ENCODE data around the gene CDC7.
"Not testable (repeated sequence)": the region's sequence is repeated elsewhere in the genome, so short reads cannot be mapped to it uniquely, and the experiment has no call there.

The CDC7 gene

DNA sequence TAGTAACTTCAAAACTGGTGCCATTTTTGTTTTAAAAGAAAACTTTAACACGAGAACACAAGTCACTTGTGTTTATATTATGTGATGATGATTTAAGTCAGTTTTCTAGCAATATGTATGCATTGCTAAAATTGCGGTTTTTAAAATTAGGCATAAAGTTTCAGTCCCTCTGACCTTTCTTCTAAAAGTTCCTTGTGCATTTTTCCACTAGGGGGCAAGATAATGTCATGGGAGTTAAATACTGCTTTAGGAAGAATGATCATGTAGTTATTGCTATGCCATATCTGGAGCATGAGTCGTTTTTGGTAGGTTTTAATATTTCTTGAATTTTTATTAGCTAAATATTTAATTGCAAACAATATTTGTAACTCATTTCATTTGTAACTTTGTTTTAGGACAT is 10.7 kb downstream of the CDC7 start:
- DNase-seq (ENCODE audit: low read depth) = peak; percentile 58

DNA sequence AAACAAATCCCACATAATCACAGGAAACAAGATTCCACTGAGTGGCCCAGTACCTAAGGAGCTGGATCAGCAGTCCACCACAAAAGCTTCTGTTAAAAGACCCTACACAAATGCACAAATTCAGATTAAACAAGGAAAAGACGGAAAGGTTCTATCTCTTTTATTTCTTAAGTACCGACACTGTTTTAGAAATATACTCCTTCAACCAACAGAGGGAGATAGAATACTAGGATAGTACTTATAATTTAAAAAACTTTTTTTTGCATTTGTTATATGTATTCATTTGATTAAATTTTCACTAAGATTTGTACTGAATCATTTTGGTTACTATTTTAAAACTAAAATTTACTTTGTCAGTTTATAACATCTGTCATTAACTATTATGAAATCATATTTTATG is 12.5 kb downstream of the CDC7 start:
- DNase-seq (ENCODE audit: low read depth) = no peak

DNA sequence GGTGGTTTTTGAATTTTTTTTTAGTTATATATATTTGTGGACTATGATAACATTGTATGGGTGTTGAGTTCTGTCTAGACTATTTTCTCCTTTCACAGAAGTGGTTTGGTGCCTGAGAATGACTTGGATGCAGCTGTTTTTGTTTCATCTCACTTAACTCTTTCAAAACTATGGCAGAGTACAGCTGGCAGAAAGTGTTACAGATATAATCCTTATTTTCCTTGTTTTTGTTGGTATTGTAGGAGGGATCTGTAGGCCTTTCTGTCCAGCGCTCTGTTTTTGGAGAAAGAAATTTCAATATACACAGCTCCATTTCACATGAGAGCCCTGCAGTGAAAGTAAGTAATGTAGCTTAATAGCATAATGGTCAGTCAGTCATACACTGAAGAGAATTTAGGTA is 13.1 kb downstream of the CDC7 start:
- no peak for DNase-seq (ENCODE audit: low read depth)

DNA sequence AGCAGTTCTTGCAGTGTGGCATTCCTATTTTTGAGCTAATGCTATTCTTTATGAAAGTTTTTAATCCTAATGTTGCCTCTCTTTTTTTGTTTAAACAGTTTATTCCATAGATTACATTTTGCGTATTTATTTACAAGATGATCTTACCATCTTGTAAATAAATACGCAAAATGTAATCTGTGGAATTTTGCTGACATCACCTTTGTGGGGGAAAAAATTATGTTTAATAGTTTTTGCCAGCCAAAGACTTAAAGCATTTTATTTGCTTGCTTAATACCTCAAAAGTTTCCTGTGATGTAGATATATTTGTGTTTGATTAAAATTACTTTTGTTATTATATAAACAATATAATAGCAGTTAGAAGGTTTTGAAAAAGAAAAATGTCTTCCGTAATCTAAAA is 15.3 kb downstream of the CDC7 start:
- no peak for DNase-seq (ENCODE audit: low read depth)

DNA sequence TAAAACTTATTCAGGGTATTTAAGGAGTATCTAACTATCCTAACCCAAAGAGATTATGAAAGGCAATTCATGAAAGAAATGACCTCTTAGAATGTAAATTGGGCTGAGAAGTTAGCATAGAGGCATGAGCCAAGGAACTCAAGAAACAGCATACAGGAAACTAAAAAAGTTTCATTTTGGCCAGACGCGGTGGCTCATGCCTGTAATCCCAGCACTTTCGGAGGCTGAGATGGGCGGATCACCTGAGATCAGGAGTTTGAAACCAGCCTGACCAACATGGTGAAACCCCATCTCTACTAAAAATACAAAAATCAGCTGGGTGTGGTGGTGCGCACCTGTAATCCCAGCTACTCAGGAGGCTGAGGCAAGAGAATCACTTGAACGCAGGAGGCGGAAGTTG is 16.0 kb downstream of the CDC7 start:
- DNase-seq (ENCODE audit: low read depth) = not testable (repeated sequence)

DNA sequence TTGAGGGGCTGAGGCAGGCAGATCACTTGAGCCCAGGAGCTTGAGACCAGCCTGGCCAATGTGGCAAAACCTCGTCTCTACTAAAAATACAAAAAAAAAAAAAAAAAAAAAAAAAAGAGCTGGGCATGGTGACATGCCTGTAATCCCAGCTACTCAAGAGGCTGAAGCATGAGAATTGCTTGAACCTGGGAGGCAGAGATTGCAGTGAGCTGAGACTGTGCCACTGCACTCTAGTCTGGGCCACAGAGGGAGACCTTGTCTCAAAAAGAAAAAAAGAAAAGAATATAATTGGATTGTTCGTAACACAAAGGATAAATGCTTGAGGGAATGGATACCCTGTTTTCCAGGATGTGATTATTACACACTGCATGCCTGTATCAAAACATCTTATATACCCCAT is 18.5 kb downstream of the CDC7 start:
- DNase-seq (ENCODE audit: low read depth) = not testable (repeated sequence)

DNA sequence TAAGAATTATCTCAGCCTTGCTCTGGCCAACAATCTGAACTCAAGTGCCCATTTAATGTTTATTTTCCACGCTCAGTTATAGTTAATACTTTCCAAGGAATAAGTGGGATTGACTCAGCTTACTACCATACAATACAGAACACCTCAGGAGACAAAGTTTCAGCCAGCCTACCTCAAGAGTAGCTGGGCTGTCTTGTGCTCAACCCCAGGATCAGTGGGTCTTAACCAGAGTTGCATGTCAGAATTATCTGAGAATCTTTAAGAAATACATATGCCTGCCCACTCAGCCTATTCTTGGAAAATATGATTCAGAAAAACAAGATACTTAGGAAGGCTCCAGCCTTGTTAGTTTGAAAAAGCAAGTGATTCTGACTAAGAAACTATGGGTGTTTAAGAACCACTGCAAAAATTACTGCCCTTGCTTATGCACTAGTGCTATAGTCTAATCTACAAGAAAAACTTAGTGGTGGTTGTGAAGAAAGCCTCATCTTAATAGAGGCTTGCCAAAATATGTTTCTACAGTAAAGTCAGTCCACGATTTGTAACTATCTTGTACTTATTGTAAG is 20.4 kb downstream of the CDC7 start:
- DNase-seq (ENCODE audit: low read depth) = no peak

DNA sequence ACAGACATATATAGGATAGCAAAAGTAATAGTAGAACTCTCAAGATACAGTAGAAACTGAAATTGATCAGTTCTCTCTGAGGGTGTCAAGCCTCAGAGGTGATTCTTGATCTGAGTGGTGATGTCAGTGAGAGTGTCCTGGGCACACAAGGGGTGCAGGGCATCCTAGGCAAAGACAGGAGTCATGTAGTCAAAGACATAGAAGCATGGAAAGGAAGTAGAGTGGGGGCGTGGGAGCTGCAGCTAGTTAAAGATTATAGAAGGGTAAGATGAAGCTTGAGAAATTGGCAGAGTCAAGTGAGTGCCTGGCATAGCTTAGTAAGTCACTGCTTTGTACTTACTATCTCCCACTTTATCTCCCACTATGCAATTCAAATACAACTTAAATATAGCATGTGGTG is 22.8 kb downstream of the CDC7 start:
- no peak for DNase-seq (ENCODE audit: low read depth)

DNA sequence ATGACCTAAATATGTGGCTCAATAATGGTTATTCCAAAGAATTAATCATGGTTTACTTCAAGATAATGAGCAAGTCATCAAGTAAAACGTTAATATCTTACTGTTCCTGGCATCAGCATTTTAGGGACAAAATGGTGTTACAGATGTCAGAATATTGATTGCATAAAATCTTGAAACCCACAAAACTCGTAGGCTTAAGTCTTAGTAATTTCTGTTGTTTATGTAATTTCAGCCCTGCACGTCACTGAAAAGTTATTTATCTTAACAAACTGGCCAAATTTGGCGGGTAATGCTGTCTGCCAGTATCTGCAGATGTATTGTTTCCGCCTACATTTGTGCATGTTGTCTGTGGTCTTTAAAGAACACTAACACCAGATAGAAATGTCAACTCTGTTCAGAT is 25.8 kb downstream of the CDC7 start:
- peak; percentile 48 for DNase-seq (ENCODE audit: low read depth)

DNA sequence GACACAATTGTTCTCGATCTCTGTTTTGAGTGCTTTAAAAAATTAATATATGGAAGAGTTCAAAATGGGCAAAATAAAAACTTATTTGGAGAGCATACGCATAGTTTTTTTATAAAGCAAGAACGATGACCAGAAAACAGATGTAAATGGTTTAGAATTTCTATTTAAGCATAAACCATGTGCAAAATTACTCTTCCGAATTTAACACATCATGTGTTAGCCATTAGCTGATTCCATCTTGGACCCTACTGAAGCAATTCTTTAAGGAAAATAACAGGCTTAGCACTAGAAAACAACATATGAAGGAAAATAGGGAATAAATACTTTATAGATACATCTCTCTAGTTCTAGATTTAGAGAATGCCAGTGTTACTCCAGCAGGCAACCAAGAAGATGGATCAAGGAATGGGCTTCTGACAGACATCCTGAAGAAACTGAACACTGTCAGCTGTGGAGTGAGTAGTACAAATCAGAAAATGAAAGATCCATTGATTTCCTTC is 26.7 kb downstream of the CDC7 start:
- DNase-seq (ENCODE audit: low read depth) = no peak

DNA sequence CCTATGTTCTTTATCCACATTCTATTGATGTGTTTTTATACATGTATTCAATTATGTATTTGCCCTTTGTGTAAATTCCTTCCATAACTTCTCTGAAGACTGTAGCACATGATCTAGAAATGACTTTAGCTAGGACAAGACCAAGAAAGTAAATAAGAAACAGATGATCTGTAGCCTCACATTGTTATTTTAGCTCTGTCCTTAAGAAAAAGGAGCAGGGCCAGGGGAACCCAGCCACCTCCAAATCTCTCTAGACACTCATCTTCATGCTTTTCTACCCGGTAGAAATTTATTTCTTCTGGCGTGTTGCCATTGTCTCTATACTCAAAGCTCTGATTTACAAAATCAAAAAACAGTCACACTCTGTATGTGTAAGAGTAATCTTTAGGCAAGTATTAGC is 27.1 kb downstream of the CDC7 start:
- peak; percentile 31 for DNase-seq (ENCODE audit: low read depth)

DNA sequence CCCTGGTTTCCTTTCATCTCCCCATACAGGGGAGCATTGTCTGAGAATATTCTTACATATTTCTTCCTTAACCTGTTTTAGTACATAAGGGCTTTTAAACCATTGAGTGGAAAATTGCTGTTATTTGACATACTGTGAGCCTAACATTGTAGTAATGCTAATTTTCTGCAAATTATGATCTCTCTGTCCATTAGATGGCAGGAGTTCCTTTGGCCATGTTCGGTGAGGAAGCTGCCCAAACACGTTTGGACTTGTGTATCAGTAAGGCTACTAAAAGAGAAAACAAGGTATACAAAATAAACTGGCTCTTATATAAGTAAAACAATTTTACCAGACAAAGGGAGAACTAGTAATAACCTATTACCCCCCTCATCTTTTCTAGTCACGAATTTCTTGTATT is 29.2 kb downstream of the CDC7 start:
- DNase-seq (ENCODE audit: low read depth) = no peak

DNA sequence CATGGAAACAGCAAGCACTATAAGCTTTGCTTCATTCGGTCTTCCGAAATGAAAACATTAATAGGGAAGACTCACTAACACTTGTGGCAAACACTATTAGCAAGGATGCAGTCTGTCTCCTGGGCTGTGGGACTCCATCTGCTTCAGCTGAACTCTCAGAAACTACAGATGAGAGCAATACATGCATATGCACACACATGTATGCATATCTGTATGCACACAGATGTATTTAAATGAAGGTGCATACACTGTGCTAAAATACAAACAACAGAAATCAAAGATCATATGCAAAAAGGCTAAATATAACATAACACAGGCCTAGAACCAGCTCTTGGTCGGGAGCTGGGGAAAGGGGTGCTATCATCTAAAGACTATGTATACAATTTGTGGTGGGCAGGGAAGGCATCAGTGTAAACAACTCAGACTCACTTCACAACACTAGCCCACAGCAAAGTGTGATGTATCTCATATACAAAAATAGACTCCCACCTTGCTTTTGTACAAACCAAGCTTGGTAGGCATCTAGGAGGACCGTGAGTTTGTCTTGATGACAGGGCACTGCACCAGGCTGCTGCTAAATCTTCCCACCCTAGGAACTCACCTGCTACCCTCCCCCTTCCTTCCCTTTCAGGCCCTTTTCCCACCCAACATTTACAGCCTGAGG is 32.8 kb downstream of the CDC7 start:
- no peak for DNase-seq (ENCODE audit: low read depth)

DNA sequence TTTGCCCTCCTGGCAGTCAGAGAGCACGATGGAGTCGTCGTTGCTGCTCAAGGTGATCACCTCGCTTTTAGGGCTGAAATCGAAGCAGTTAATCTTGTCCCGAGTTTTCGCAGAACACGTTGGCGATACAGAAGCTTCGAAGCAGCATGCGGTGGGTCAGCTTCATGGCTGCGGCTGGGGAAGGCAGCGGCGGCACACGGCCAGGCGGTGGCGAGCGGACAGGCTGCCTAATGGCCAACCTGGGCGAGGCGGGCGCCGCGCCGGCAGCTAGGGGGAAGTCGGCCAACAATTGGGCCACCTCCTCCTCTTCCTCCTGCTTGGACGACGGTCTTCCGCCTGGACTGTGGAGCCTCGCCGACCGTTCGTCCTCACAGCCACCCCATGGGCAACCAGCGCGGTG is 34.8 kb downstream of the CDC7 start:
- DNase-seq (ENCODE audit: low read depth) = no peak

DNA sequence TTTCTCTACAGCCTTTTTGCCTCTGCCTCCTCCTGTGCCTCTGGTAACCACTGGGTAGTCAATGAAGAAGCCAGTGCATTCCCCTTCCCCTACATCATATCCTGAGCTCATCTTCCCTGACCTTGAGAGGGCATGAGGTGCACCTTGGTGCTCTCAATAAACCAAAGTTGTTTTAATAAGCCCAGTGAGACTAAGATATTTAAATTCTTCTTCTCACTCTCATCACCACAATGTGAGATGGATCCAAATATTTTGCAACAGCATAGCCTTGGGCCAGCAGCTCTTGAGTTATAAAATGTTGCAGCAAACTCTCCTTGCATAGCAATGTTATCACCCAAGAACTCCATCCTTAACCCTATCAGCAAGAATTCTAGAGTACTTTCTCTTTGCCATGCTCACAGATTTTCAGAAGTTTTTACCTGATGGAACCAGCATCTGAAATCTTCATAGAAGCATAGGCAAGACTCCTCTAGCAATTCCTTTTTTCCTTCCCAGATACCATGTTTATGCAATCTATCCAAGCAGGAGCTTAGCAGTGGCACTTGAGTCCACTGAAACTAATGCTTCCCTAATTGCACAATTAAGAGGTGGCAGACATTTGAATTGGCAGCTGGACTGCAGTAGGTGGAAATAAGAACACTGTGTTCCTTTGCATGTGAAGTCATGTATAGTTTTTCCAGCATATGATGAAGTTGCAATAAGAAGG is 36.8 kb downstream of the CDC7 start:
- DNase-seq (ENCODE audit: low read depth) = peak; percentile 69

DNA sequence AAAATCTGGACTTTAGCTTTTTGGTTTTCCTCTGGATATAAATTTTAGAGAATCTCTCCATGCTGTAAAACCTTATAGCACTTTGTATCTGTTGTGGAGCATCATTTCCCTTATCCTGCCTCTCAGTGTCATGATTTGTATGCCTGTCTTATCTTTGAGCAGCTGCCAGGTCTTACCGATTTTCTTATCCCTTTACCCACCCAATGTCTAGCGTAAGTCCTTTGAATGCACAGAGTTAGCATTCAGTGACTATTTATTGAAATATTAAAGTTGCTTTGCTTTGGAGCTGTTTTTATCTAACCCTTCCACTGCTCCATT is 37.3 kb downstream of the CDC7 start:
- no peak for DNase-seq (ENCODE audit: low read depth)

DNA sequence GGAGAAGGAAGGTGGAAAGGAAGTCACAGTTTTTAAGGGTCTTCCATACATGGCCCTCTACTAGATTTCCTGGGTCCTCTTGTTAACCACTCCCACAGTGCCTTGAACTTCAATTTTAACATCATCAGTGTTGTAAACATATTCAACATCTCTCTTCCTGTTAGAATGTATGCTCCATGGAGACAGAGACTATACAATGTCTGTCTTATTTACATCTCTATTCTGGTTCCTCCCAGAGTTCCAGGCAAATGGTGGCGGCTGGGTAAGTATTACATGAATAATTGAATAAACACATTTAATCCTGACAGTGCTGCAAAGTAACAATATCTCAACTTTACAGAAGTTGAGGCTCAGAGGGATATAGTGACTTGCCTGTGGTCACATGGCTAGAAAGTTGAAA is 40.3 kb downstream of the CDC7 start:
- no peak for DNase-seq (ENCODE audit: low read depth)

DNA sequence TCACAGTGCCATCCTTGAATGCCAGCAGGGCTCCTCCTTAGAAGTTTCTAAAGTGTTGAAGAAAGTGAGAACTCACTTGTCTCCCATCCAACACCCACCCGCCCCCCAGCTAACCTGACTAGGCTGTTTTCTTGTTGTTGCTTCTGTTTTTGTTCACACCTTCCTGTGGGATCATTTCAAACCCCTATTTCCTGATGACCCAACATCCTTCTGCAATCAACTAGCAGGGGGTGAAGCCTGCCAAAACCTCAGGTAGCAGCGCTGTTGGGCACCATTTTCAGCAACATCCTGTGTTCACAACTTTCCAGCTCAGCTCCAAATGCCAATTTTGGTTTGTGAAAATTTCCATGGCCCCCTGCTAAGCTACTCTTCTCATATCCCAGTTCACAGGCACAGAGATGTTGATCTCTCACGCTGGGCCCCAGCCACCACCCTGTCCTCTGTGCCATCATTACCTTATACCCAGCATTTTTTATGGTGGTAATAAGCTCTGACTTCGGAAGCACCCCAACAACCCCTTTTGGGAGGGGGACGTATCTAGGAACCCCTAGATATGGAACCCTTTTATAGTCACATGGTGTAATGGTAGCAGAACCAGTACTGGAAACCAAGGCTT is 41.4 kb downstream of the CDC7 start:
- no peak for DNase-seq (ENCODE audit: low read depth)

DNA sequence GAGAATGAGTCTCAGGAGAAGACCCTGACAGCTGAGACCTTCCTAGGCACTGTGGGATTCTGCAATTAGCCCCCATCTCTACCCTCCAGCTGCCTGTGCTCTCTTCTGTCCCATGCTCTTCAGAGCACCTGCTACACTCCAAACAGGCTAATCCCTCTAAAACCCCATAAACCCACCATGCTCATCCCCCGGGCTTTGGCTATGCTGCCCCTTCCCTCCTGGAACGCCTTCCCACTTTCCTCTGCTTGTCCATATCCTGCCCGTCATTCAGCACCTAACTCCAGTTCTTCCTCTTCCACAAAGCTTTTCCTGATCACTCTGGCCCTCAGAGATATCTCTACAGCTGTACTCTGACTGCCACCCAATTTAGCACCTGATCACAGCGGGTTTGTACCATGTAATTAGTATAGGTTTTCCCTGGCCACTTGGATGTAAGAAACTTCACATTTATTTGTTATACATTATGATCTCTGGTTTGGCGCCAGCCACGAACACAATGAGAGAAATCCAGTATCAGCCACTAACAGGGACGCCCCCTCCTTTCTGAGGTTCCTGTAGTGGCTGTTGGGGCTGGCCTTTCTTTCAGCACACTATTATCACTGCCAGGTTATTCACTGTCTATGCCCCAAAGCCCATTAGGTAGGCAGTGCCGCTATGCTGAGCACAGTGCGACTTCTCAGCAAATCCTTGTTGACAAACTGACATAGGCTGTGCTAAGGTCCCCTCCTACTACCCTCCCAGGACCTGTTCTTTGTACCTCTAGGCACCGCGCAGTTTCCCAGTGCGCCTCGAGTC is 45.1 kb downstream of the CDC7 start:
- DNase-seq (ENCODE audit: low read depth) = no peak

DNA sequence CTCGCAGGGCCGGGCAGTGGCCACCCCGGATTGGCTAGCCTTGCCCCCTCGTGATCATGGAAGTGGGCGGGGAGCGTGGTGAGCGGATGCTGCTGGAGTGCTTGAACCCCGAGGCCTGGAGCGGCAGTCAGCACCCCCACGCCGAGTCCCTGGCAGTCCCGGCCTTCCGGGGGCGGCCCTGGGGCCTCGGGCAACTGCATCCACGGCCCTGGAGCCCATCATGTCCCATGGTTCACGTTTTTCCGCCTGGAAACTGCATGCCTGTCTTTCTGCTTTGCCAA is 45.6 kb downstream of the CDC7 start:
- no peak for DNase-seq (ENCODE audit: low read depth)

DNA sequence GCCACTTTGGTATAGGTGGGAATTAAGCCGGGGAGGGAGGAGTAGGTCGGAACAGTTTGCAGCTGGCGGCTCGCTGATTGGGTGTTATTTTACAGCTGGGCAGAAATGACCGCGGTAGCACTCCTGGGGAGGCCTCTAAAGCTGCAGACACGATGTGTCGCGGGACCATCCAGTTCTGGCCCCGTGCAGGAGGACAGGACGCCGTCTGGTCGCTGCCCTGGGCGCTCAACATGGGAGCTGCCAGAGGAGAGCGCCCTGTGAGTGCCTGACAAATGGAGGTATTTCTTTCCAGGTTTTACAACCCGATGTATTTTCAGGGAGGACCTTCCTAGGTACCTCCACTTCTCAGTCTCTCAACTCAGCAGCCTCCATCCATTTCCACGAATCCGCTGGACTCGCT is 46.2 kb downstream of the CDC7 start:
- no peak for DNase-seq (ENCODE audit: low read depth)

DNA sequence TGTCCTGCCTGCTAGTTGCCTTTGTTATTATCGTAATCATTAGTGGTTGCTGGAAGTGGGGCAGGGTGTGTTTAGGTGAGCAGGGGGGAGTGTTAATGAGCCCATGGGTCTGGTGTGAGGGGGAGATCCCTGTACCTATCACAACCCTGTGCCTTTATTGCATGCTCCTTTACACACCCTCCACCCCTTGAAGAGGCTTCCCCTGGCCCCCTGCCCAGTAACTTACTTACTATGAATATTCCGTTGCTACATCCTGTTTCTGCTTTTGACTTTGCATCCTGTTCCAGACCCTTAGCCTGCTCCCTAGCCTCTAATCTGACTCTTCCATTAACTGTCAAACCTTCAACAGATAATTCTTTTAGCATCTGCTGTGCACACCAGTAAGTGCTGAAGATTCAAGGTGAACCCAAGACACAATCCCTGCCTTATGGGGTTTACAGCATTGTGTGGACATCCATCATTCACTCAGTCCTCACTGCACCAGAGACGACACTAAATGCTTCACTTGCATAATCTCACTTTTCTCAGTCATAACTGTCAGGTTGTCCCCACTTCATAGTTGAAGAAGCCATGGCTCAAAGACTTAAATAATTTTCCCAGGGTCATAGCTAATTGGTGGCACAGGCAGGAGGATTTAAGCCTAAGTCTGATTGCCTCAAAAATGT is 47.9 kb downstream of the CDC7 start:
- no peak for DNase-seq (ENCODE audit: low read depth)
